ENCODE data around the gene TOP2A. TPM values are rescaled to one million over a fixed set of nuclear protein-coding genes. Genes with fewer than 3 reads are reported as not detected.
A peak's percentile ranks its signal among the peaks of the same experiment; 100 is the strongest.
"Not testable (repeated sequence)": the region's sequence is repeated elsewhere in the genome, so short reads cannot be mapped to it uniquely, and the experiment has no call there.

TOP2A gene
- total RNA-seq, 1 donor from 2014 or later, result 56.1 TPM

GRCh38 chr17:40376541-40376940 lies 41.2 kb downstream of the TOP2A start:
- not testable (repeated sequence) for ATAC-seq

DNA sequence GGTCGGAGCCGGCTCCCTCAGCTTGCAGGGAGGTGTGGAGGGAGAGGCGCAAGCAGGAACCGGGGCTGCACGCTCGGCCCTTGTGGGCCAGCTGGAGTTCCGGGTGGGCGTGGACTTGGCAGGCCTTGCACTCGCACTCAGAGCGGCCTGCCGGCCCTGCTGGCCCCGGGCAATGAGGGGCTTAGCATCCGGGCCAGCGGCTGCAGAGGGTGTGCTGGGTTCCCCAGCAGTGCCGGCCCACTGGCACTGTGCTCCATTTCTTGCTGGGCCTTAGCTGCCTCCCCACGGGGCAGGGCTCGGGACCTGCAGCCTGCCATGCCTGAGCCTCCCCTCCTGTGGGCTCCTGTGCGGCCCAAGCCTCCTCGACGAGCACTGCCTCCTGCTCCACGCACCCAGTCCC lies 41.9 kb downstream of the TOP2A start:
- not testable (repeated sequence) for ATAC-seq

- ATAC-seq, result no peak
Observed at GRCh38 chr17:40374821-40375498, 42.7 kb downstream of the TOP2A start.

GRCh38 chr17:40373999-40374398 lies 43.7 kb downstream of the TOP2A start:
- ATAC-seq, result no peak

GRCh38 chr17:40373324-40373723 lies 44.4 kb downstream of the TOP2A start:
- ATAC-seq, result peak; percentile 85

GRCh38 chr17:40372644-40373043 lies 45.1 kb downstream of the TOP2A start:
- not testable (repeated sequence) for ATAC-seq

DNA sequence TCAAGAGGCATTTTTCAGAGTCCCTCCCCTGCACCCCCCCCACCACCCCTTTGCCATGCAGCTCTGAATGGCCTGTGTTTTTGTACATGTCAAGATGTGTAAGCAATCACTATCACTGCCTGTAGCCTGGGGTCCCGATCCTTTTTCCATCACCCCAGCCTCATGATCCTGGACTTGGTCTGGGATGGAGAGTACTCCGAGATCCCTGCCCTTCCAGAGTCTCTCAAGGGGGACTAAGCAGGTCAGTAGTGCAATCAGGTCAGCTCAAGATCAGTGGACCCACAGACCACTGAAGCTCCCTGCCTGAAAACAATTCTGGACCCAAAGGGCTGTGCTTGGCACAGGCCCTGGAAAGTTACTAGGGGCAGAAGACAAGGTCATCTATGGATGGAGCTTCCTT lies 45.7 kb downstream of the TOP2A start:
- no peak for ATAC-seq

DNA sequence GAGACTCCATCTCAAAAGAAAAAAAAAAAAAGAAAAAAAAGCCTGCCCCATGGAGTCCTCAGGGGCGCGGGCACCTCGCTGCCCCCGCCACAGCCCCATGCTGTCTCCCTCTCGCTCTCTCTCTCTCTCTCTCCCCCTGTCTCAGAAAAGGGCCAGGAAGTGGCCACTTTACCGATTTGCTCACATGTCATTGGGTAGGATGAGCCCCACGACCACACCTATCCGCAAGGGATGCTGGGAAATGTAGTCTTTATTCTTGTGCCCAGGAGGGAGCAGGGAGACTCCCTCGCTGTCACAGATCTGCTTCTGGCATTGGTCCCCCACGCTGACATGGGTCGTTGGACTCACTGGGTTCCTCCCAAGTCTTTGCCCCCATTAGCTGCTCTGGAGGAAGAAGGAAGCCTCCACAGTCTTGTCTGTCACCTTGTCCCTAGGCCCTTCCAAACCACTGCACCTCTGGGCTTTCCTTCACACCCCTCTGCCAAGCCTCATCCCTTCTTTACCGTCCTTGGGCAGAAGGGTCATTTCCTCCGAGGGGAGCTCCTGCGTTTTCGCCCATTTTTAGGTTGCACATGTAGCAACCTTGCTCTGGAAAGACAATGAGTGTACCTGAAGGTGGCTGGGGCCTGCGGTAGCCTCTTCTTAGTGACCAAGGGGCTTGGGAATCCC lies 46.3 kb downstream of the TOP2A start:
- ATAC-seq, result peak; percentile 26

GRCh38 chr17:40369923-40370322 lies 47.8 kb downstream of the TOP2A start:
- no peak for ATAC-seq

DNA sequence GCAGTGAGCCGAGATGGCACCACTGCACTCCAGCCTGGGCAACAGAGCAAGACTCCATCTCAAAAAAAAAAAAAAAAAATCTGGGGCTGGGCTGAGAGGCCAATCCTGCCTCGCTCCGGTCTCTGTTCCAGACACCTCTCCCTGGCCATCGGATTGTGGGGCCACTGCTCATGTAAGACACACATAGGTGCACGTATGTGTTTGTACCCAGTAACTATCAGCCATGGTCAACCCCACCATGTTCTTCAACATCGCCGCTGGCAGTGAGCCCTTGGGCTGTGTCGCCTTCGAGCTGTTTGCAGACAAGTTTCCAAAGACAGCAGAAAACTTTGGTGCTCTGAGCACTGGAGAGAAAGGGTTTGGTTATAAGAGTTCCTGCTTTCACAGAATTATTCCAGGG lies 50.0 kb downstream of the TOP2A start:
- ATAC-seq, result not testable (repeated sequence)

GRCh38 chr17:40366861-40367518 lies 50.7 kb downstream of the TOP2A start:
- no peak for ATAC-seq

DNA sequence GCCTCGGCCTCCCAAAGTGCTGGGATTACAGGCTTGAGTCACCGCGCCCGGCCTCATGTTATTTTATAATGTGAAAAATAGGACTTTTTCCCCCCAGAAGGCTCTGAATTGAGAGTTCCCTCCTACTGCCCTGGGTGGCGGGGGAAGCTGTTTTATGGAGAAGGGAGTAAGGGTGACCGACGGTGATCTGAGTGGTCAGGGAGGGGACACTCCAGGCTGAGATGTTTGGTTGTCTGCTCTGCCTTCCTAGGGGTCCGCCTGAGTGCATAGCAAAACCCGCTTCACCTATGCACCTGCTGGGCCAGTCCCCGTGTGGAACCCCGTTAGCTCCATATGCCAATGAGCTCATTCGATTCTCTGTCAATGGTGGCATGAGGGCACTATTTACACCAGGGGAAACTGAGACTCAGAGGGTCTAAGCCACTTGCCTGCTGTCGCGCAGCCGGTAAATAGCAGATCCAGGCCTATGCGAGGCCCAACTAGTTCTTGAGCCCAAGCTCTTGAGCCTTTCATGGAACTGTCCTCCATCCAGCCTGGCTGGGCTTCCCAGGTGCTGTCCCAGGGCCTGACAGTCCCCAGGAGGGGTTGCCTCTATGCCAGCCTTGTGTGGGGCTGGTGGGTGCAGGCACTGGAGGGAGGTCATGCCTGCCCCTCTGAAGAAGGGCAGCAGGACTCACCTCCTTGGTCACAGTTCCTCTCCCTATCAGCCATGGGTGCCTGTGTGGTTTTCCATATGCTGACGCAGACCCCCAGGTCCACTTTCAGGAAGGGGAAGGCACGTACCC lies 51.4 kb downstream of the TOP2A start:
- ATAC-seq, result no peak

DNA sequence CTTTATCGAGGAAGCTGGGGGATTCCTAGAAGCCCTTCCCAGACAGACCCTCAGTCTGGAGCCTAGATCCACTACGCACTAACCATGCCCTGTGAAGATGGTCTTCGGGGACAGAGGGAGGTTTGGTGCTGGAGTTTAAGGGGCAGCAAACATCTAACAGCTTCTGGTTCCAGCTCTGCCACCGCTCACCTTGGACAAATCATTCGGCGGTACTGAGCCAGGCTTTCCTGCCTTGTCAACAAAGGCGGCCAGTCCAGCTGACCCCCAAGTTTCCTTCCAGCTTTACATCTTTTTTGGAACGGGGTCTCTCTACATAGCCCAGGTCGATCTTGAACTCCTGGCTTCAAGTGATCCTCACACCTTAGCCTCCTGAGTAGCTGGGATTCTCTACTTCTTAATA lies 52.8 kb downstream of the TOP2A start:
- no peak for ATAC-seq

DNA sequence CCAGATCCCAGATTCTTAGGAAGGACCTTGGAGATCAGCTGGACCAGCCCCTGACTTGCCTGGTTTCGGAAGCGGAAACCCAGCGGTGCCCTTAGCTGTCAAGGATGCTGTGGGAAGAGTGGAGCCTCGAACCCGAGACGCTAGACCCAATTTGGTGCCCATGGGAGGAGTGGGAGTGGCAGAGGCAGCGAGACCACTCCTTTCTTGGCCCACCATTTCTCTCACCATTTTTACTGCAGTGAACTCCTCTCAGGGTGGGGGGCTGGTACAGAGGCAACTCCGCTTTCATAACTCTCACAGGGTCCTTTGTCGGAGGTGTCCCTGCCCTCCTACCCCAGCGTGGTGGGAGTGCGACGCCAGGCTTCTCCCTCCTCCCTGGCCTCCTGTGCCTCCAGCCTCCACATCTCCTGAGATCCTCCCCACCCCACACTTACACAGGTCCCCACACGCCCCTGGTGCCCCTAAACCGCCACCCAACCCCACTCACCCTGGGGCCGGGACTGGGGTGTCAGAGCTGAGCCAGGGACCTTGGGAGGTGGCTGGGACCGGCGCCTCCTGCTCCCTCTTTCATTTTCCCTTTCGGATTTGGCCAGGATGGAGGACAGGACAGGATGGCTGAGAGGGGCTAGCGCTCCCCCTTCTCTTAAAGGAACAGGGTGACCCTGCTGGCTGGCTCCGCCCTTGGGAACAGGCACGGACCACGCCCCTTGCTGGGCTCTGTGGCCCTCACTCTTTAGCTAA lies 53.4 kb downstream of the TOP2A start, which contains the start of gene GJD3:
TSS of gene GJD3 (minus strand) at position 617 of the 741 bp plus-strand sequence. CDS start 922 bp downstream, outside the sequence.
- ATAC-seq, result no peak

- peak; percentile 11 for ATAC-seq
Observed at GRCh38 chr17:40363111-40363827, 54.4 kb downstream of the TOP2A start.

GRCh38 chr17:40362696-40363110 lies 55.0 kb downstream of the TOP2A start:
- ATAC-seq, result peak; percentile 73

DNA sequence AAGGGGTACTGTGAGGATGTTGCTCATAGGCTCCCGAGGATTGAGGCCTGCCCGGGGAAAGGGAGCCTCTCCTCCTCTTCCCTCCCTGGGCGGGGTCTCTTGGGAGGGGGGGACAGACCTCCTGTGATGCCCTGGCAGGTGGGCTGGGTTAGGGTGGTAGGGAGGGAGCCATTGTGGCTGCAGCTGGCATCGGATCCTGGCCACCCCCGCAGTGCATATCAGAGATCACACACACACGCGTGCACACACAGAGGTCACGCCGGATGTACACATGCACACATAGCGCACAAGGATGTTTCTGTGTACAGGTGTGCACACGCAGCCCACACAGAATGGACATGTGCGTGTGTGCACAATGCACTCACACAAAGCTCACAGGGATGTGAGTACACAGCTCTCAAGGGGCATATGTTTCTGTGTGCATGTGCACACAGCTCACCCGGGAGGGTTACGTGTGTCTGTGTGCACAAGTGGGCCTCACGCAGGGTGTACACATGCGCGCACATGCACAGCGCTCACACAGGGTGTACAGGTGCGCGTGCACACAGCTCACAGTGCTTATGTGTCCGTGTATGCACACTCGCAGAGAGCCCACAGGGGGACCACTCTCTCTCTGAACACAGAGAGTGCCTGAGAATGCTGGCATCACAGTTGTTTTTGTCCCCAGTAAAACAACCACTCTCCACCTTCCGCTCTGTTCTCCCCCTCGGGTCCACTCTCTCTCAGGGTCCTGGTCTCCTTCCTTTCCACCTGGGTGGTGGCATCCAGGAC lies 55.6 kb downstream of the TOP2A start:
- ATAC-seq, result peak; percentile 1

DNA sequence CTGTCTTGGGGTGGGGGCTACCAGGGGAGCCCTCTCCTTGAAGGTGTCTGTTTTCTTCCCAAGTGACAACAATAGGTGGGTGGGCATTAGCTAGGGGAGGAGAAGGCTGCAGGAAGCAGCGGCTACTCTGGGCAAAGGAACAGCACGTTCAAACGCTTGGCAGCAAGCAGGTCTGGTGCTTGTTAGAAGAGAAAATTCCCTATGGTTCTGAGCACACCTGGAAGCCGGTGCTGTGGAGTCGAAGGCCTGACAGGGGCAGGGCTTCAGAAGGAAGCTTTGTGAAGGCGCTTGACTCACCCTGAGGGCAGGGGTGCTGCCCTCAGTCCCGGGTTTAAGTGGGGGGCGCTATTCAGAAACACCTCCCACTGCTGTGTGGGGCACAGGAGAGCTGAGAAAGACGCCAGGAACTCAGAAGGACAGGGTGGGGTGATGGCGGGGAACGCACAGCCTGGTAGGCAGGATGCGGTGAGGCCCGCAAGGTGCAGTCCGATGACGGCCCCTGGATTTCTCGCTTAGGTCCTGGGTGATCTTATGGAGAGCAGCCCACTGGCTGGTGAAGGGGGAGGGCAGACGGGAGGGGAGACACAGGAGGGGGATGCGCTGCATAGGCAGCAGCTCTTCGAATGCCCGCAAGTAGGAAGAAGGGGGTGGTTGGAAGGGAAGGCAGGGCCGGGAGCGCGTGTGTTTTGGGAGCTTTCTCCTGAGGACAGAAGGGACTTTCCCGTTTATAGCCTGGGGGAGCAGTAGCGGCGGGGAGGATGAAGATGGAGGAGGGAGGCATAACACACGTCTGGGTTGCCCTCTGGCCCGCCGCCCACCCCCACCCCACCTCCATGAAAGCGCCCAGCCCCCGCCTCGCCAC lies 56.4 kb downstream of the TOP2A start:
- ATAC-seq, result no peak

GRCh38 chr17:40360091-40360490 lies 57.6 kb downstream of the TOP2A start:
- peak; percentile 23 for ATAC-seq
